Stimulated activated memory B cell treated with anti-CD40 and anti-IgM and Interleukin-4, amounts not matched to agents 10 μg/mL and 1 μg/mL and 100 μg/mL, for 72 hours (primary cell): ENCODE measurements around the gene JARID2.
A peak's percentile ranks its signal among the peaks of the same experiment; 100 is the strongest.

Experiments
- ATAC-seq: fragments of 150-1000 bp; cut with Tn5 transposase; 2 replicates; pipeline ENCODE4 v1.10.0; 2021
- H3K27ac Mint-ChIP-seq: one replicate; pipeline ENCODE4 v1.8.0; 2022; ENCODE audit warnings: mild to moderate bottlenecking, mixed read lengths
- H3K27me3 Mint-ChIP-seq: one replicate; pipeline ENCODE4 v1.8.0; 2022; ENCODE audit warnings: mixed read lengths
- H3K36me3 Mint-ChIP-seq: one replicate; pipeline ENCODE4 v1.8.0; 2022; ENCODE audit warnings: mixed read lengths
- H3K4me1 Mint-ChIP-seq: one replicate; pipeline ENCODE4 v1.8.0; 2022; ENCODE audit warnings: mixed read lengths
- H3K4me3 Mint-ChIP-seq: one replicate; pipeline ENCODE4 v1.8.0; 2022; ENCODE audit warnings: mild to moderate bottlenecking, moderate library complexity, mixed read lengths
- H3K9me3 Mint-ChIP-seq: one replicate; pipeline ENCODE4 v1.8.0; 2022; ENCODE audit warnings: mixed read lengths

Gene JARID2

GRCh38 chr6:15453622-15454021 lies 207.8 kb downstream of the JARID2 start:
- Mint-ChIP-seq H3K4me3 (no peak overlapping the region), H3K27ac (peak overlapping the region; percentile 20), H3K36me3 (peaks cover 41% of the 10 kb centered on the region), H3K4me1 (peaks cover 73% of the 10 kb centered on the region), H3K27me3 (no peaks in the 10 kb centered on the region), H3K9me3 (no peaks in the 10 kb centered on the region)
- no peak for ATAC-seq

- Mint-ChIP-seq H3K9me3 (no peaks in the 10 kb centered on the region), H3K36me3 (peaks cover 30% of the 10 kb centered on the region), H3K27me3 (no peaks in the 10 kb centered on the region), H3K27ac (no peak overlapping the region), H3K4me3 (no peak overlapping the region), H3K4me1 (peaks cover 74% of the 10 kb centered on the region)
- ATAC-seq, result no peak
Measured at GRCh38 chr6:15456422-15456821, 210.6 kb downstream of the JARID2 start.

GRCh38 chr6:15457121-15457650 lies 211.3 kb downstream of the JARID2 start:
- no peaks in the 10 kb centered on the region for H3K9me3 Mint-ChIP-seq
- H3K36me3 Mint-ChIP-seq, result peaks cover 28% of the 10 kb centered on the region
- peaks cover 67% of the 10 kb centered on the region for H3K4me1 Mint-ChIP-seq
- ATAC-seq, result no peak
- no peak overlapping the region for H3K27ac Mint-ChIP-seq
- H3K4me3 Mint-ChIP-seq, result no peak overlapping the region
- no peaks in the 10 kb centered on the region for H3K27me3 Mint-ChIP-seq

GRCh38 chr6:15458021-15458459 lies 212.2 kb downstream of the JARID2 start:
- peak; percentile 87 for ATAC-seq
- Mint-ChIP-seq H3K36me3 (peaks cover 20% of the 10 kb centered on the region), H3K9me3 (no peaks in the 10 kb centered on the region), H3K4me3 (peak overlapping the region; percentile 57), H3K27me3 (no peaks in the 10 kb centered on the region), H3K4me1 (peaks cover 65% of the 10 kb centered on the region), H3K27ac (peak overlapping the region; percentile 53)

GRCh38 chr6:15460110-15460727 lies 214.3 kb downstream of the JARID2 start:
- peaks cover 67% of the 10 kb centered on the region for H3K4me1 Mint-ChIP-seq
- H3K27ac Mint-ChIP-seq, result no peak overlapping the region
- no peaks in the 10 kb centered on the region for H3K36me3 Mint-ChIP-seq
- no peaks in the 10 kb centered on the region for H3K9me3 Mint-ChIP-seq
- H3K4me3 Mint-ChIP-seq, result no peak overlapping the region
- no peaks in the 10 kb centered on the region for H3K27me3 Mint-ChIP-seq
- no peak for ATAC-seq

GRCh38 chr6:15461127-15461944 lies 215.5 kb downstream of the JARID2 start:
- no peak overlapping the region for H3K4me3 Mint-ChIP-seq
- H3K4me1 Mint-ChIP-seq, result peaks cover 60% of the 10 kb centered on the region
- no peak overlapping the region for H3K27ac Mint-ChIP-seq
- H3K27me3 Mint-ChIP-seq, result no peaks in the 10 kb centered on the region
- H3K9me3 Mint-ChIP-seq, result no peaks in the 10 kb centered on the region
- ATAC-seq, result no peak
- peaks cover 6% of the 10 kb centered on the region for H3K36me3 Mint-ChIP-seq

- H3K27me3 Mint-ChIP-seq, result no peaks in the 10 kb centered on the region
- H3K27ac Mint-ChIP-seq, result no peak overlapping the region
- peaks cover 10% of the 10 kb centered on the region for H3K36me3 Mint-ChIP-seq
- ATAC-seq, result no peak
- H3K4me1 Mint-ChIP-seq, result peaks cover 58% of the 10 kb centered on the region
- no peak overlapping the region for H3K4me3 Mint-ChIP-seq
- H3K9me3 Mint-ChIP-seq, result no peaks in the 10 kb centered on the region
Measured at GRCh38 chr6:15462256-15462655, 216.4 kb downstream of the JARID2 start.

GRCh38 chr6:15462717-15463525 lies 217.1 kb downstream of the JARID2 start:
- Mint-ChIP-seq H3K36me3 (peaks cover 10% of the 10 kb centered on the region), H3K27ac (no peak overlapping the region), H3K4me1 (peaks cover 54% of the 10 kb centered on the region), H3K27me3 (no peaks in the 10 kb centered on the region), H3K4me3 (no peak overlapping the region), H3K9me3 (no peaks in the 10 kb centered on the region)
- ATAC-seq, result no peak

- no peaks in the 10 kb centered on the region for H3K9me3 Mint-ChIP-seq
- H3K27me3 Mint-ChIP-seq, result no peaks in the 10 kb centered on the region
- H3K36me3 Mint-ChIP-seq, result peaks cover 10% of the 10 kb centered on the region
- no peak overlapping the region for H3K27ac Mint-ChIP-seq
- no peak overlapping the region for H3K4me3 Mint-ChIP-seq
- peak; percentile 36 for ATAC-seq
- peaks cover 42% of the 10 kb centered on the region for H3K4me1 Mint-ChIP-seq
Measured at GRCh38 chr6:15464211-15464725, 218.4 kb downstream of the JARID2 start.

GRCh38 chr6:15465212-15465611 lies 219.3 kb downstream of the JARID2 start:
- no peak overlapping the region for H3K4me3 Mint-ChIP-seq
- H3K4me1 Mint-ChIP-seq, result peaks cover 34% of the 10 kb centered on the region

GRCh38 chr6:15470746-15471145 lies 224.9 kb downstream of the JARID2 start:
- no peak for ATAC-seq
- no peaks in the 10 kb centered on the region for H3K9me3 Mint-ChIP-seq
- H3K4me3 Mint-ChIP-seq, result no peak overlapping the region
- H3K27ac Mint-ChIP-seq, result no peak overlapping the region
- no peaks in the 10 kb centered on the region for H3K27me3 Mint-ChIP-seq
- peaks cover 27% of the 10 kb centered on the region for H3K4me1 Mint-ChIP-seq
- H3K36me3 Mint-ChIP-seq, result peaks cover 34% of the 10 kb centered on the region

More at GRCh38 chr6:15465212-15465611, 219.3 kb downstream of the JARID2 start:
- no peak overlapping the region for H3K27ac Mint-ChIP-seq
- peaks cover 10% of the 10 kb centered on the region for H3K36me3 Mint-ChIP-seq
- H3K9me3 Mint-ChIP-seq, result no peaks in the 10 kb centered on the region
- no peak for ATAC-seq
- H3K27me3 Mint-ChIP-seq, result no peaks in the 10 kb centered on the region

- no peak for ATAC-seq
- Mint-ChIP-seq H3K27me3 (no peaks in the 10 kb centered on the region), H3K27ac (no peak overlapping the region)
Measured at GRCh38 chr6:15472621-15473020, 226.8 kb downstream of the JARID2 start.

GRCh38 chr6:15473174-15473573 lies 227.3 kb downstream of the JARID2 start:
- Mint-ChIP-seq H3K27ac (no peak overlapping the region), H3K27me3 (no peaks in the 10 kb centered on the region), H3K9me3 (no peaks in the 10 kb centered on the region), H3K36me3 (peaks cover 27% of the 10 kb centered on the region), H3K4me3 (no peak overlapping the region), H3K4me1 (peaks cover 26% of the 10 kb centered on the region)
- no peak for ATAC-seq

More at GRCh38 chr6:15472621-15473020, 226.8 kb downstream of the JARID2 start:
- H3K4me1 Mint-ChIP-seq, result peaks cover 26% of the 10 kb centered on the region
- H3K9me3 Mint-ChIP-seq, result no peaks in the 10 kb centered on the region
- H3K36me3 Mint-ChIP-seq, result peaks cover 27% of the 10 kb centered on the region
- H3K4me3 Mint-ChIP-seq, result no peak overlapping the region

GRCh38 chr6:15473741-15474161 lies 227.9 kb downstream of the JARID2 start:
- Mint-ChIP-seq H3K36me3 (peaks cover 28% of the 10 kb centered on the region), H3K4me1 (peaks cover 27% of the 10 kb centered on the region), H3K27ac (no peak overlapping the region), H3K4me3 (no peak overlapping the region), H3K27me3 (no peaks in the 10 kb centered on the region), H3K9me3 (no peaks in the 10 kb centered on the region)
- ATAC-seq, result no peak

- no peak for ATAC-seq
- H3K9me3 Mint-ChIP-seq, result no peaks in the 10 kb centered on the region
- no peak overlapping the region for H3K4me3 Mint-ChIP-seq
- no peaks in the 10 kb centered on the region for H3K27me3 Mint-ChIP-seq
- H3K36me3 Mint-ChIP-seq, result peaks cover 32% of the 10 kb centered on the region
- no peak overlapping the region for H3K27ac Mint-ChIP-seq
- H3K4me1 Mint-ChIP-seq, result peaks cover 31% of the 10 kb centered on the region
Measured at GRCh38 chr6:15474196-15474595, 228.3 kb downstream of the JARID2 start.
